HG02852 (cell line): ENCODE data around the gene ADARB2.

Experiments
- ATAC-seq: cut with Tn5 transposase; IDR thresholded peaks from one replicate; pipeline ENCODE4 v1.9.1; 2021; ENCODE audit warnings: mild to moderate bottlenecking, moderate library complexity; ENCODE audit not compliant: unreplicated experiment

ADARB2 gene

DNA sequence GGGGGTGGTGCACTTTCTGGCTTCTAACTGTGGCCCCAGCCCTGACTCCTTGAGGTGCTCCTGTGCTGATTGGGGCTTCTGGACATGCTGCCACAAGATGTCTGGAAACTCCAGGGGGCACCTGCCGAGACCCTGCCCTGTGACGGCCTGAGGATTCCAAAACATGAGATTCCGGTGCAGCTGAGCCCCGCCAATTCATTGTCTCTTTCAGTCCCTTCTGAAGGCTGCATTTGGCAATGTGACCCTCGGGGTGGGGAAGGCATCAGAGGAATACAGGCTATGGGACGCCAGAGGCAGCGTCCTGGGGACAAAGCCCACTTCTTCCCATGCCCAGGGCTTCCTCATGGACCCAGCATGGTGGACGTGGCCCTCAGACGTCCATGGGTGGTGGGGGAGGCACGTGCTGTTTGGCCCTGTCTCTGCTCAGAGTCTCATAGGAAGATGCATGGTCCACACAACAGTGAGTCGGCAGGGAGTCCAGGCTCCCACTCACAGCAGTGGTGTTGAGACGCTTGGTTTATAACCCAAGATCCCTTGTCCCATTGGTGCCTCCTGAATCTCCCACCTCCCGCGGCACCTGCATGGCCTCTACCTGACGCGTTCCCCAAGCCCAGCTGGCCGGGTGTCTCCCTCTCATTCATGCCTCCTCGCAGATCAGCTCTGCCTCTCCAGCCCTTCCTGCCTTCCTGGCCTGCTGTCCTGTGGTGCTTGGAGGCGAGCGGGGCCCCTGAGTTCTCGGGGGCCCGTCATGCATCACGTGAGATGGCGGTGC lies 551.2 kb downstream of the ADARB2 start:
- ATAC-seq: no peak

DNA sequence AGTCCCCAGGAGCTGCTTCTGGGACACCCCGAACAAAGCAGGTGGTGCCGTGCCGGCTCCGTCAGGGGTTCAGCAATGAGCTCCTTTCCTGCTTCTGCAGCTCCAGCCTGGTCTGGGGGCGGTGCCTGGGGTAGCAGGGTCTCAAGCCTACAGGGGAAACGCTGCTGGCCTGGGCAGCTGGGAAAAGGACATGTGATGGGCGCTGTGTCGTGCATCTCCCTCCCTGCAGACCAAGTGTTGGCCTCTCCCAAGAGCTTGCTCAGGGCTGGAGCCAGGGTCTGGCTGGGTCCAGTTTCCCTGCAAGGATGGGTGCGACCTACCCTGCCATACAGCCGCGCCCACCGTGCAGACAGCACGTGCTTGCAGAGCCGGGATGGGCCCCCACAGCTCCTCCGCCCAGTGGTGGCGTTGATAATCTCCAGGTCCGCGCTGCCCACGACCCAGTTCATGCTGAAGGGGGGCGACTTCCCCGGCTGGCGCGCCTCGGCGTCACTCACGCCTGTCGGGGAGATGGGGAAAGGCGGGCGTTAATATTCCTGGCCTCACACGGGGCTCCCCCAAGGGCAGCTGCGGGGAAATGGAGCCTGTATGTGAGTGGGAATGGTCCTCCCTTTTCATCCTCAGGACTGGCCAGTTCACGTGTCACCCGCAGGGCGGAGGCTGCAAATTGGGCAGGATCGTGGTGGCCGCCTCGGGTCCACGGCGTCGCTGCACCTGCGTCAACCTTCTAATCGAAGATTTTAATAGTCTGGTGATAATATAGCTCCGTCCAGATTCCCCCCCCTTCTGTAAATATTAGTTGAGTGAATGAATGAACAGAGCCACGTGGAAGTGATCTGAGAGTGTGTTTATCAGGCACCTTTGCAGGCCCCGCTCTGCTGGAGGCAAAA lies 552.5 kb downstream of the ADARB2 start:
- no peak for ATAC-seq

GRCh38 chr10:1183701-1184100 lies 553.6 kb downstream of the ADARB2 start:
- no peak for ATAC-seq

DNA sequence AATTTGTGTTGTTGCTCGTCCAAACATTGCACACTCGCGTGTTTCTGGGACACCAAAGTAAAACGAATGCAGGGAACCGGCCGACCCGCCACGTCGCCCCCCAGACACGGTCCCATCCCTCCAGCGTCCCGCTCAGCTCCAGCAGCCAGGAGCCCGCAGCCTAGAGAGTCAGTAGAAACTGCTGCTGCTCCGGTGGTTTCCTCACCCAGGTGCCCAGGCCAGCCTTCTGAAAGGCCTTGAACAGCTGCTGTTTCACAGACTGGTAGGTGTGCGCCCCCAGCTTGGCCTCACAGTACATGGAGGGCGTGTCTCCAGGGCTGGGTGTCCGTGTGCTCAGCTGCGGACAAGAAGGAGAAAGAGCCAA lies 554.3 kb downstream of the ADARB2 start:
- no peak for ATAC-seq

DNA sequence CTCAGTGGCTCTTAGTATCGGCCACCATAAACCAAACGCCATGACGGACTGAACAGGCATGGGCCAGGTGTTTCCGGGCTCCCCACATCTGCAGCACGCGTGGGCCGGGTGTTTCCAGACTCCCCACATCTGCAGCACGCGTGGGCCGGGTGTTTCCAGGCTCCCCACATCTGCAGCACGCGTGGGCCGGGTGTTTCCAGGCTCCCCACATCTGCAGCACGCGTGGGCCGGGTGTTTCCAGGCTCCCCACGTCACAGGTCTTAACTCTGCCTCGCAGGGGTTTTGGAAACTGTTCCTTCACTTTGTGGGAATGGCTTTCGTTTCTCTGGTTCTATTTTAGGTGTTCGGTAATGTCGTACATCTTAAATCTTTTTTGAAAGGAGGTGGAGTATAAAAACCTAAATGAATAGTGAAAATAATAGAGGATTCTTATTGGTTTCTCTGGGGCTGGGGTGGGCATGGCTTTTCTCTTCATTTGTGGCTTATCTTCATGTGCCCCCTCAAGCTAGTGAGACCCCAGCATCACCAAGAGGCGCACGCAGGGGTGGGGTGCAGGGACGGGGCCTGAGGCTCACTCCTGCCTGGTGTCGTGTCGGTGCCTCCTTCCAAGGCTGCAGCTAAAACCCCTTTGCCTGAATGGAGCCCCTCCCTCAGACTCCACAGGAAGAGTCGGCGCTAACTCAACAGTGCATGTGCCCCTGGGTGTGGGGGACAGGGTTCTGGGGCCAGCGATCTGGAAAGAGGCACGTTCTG lies 554.9 kb downstream of the ADARB2 start:
- ATAC-seq: no peak

GRCh38 chr10:1180836-1181235 lies 556.5 kb downstream of the ADARB2 start:
- no peak for ATAC-seq

DNA sequence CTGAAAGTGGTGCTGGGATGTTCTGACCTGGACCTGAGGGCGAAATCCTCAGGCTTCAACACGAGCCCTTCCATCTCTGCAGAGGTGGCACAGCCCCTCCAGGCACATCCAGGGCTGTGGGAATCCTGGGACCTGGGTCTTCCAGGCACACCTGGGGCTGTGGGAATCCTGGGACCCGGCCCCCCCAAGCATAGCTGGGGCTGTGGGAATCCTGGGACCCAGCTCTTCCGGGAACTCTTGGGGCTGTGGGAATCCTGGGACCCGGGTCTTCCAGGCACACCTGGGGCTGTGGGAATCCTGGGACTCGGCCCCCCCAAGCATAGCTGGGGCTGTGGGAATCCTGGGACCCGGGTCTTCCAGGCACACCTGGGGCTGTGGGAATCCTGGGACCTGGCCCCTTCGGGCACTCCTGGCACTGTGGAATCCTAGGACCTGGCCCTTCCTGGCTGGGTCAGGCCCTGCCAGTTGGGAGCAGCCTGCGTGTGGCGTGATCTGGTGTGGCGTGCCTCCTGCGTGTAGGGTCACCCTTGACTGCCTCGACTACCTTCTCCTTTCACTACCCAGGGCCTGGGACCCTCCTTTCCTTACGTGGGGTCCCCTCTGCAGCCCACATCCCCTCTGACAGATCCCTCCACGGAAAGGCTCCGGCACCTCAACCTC lies 557.1 kb downstream of the ADARB2 start:
- no peak for ATAC-seq

GRCh38 chr10:1179346-1180070 lies 557.8 kb downstream of the ADARB2 start:
- no peak for ATAC-seq

DNA sequence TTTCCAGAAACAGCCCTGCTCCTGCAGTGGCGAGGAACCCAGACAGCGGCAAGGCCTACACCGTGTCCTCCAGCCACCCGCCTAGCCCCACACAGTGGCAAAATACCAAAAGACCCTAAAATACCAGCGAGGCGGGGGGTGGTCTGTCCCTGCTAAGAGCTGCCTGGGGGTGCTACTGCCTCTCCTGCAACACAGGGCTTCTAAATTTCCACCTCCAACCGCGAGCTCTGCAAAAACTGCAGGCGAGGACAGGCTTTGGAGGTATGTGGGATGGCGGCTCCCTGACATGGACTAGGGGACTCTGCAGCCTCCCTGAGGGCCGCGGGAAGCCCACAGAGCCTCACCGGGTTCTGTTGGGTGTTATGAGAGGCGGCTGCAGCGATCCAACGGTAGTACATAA lies 558.8 kb downstream of the ADARB2 start:
- ATAC-seq: no peak

GRCh38 chr10:1177936-1178335 lies 559.4 kb downstream of the ADARB2 start:
- no peak for ATAC-seq

DNA sequence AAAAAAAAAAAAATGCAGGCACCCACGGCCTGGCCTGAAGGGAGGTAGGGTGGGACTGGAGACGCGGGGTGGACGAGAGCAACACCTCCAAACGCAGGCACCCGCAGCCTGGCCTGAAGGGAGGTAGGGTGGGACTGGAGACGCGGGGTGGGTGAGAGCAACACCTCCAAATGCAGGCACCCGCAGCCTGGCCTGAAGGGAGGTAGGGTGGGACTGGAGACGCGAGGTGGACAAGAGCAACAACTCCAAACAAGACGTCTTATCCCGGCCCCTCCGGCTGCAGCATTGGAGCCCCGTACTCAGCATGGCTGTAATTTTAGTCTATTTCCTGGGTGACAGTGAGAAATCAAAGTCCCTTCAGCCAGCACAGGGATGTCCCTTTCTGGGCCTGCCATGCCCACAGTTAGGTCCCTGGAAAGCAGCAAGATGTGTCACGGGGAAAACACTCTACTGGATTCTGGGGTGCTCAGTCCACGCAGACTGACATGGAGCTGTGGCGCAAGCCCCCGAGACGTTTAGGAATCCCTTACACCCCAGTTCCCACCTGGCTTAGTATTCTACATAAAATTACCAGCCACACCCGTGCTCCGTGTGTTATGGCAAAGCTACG lies 561.3 kb downstream of the ADARB2 start:
- no peak for ATAC-seq

GRCh38 chr10:1174022-1174421 lies 563.3 kb downstream of the ADARB2 start:
- ATAC-seq: no peak

DNA sequence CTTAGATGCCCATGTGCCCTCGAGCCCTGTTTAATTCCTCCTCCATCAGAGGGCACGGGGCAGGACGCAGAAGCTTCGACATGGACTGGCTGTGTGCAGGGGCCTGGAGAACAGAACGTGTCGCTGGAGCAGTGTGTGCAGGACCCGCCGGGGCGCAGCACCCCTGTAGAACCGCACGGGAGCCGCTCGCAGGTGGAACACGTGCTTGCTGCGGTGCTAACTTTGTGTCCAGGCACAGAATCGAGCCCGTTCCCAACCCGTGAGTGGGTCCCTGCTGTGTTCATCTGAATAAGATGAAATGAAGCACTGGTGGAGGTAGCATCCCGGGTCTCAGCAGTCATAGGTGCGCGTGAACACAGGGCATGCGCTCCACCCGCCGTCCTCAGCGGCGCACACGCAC lies 564.2 kb downstream of the ADARB2 start:
- ATAC-seq: no peak

DNA sequence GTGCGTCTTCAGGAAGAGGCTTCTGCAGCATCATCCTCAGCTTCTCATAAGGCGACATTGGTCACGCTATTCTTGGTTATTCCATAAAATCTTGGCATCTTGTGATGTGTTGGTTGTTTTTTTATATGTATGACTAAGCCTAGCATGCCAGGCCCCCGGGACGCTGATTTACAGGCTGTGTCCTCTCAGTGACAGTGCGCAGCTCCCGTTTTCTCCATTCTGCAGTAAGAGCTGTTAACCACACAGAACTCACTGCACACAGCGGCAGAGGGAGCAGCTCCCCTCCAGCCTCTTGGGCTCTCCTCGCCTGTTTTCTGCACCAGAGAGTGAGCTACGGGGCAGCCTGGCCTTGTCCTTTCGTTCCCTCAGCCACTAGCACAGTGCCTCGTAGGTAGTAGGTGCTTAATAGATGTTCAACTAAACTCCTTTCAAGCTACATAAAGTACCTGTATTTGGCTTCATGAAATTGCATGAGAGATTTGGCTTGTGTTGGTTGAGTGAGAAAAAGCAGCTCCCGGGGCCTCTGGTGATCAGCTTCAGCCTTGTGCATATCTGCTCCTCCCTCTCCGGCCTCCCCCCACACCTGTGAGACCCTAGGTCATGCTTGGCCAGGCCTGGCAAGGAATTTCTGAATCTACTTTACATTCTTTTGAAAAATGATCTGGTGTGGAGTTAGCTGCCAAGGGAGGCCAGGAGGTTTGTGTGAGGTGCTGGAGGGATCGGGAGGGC lies 564.9 kb downstream of the ADARB2 start:
- no peak for ATAC-seq

DNA sequence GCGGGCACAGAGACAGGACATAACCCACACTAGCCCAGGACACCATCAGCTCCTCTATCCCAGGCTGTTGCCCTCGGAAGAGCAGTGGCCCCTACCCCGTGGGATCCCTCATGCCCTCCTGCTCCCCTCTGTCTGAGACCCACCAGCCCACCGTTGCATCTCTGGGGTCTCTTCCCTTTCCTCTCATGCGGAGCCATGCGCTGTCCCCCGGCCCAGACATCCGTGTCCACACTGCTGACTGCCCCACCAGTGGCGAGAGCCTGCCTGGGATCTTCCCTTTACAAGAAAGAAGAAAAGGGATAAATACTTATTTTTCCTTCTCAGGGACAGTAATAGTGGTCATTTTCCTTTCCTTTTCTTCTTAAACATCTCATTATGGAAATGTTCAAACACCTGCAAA lies 565.7 kb downstream of the ADARB2 start:
- ATAC-seq: no peak

DNA sequence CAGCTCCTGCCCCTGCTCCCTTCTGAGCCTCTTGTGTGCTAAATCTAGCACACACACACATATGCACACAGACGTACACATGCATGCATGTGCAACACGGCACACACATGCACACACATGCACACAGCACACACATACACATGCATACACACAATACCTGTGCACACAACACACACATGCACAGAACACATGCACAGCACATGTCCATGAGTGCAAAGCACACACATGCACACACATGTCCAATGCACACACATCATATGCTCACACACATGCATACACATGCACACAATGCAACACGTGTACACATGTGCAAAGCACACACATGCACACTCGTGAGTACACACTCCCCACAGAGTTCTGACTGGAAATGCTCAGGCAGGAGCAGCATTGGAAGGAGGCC lies 566.1 kb downstream of the ADARB2 start:
- no peak for ATAC-seq

DNA sequence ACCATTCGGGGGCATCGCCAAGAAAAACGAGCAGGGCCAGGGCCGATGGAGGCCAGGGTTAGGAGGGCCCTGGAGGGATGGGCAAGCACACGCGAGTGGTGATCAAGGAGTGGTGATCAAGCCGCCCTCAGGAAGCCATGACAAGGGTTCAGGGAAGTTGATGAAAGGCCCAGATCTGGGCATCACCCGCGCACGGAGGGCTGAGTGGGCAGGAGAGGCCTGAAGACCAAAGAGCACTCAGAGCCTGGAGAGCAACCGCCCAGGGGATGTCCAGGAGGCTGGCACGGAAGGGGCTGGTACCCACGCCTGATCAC lies 566.5 kb downstream of the ADARB2 start:
- no peak for ATAC-seq

GRCh38 chr10:1169981-1170866 lies 567.1 kb downstream of the ADARB2 start:
- no peak for ATAC-seq
